HUES48 (cell line): ENCODE results near the gene PPIH.
"Not testable (repeated sequence)": the region's sequence is repeated elsewhere in the genome, so short reads cannot be mapped to it uniquely, and the experiment has no call there.

Source experiments
- H3K27ac ChIP-seq: one replicate; pipeline ENCODE4 v1.7.0; 2013; ENCODE audit warnings: low read depth, low read length, inconsistent platforms
- H3K27me3 ChIP-seq: 2 replicates; pipeline ENCODE4 v1.6.1; 2013; ENCODE audit warnings: mild to moderate bottlenecking, low read length; ENCODE audit not compliant: control insufficient read depth, insufficient read depth
- H3K36me3 ChIP-seq: 2 replicates; pipeline ENCODE4 v1.6.1; 2013; ENCODE audit warnings: low read length; ENCODE audit not compliant: control insufficient read depth, insufficient read depth
- H3K4me1 ChIP-seq: 2 replicates; pipeline ENCODE4 v1.6.1; 2013; ENCODE audit warnings: mild to moderate bottlenecking, low read length; ENCODE audit not compliant: control insufficient read depth, insufficient read depth
- H3K4me3 ChIP-seq: 2 replicates; pipeline ENCODE4 v1.5.1; 2013; ENCODE audit warnings: mild to moderate bottlenecking, low read depth, low read length
- H3K9ac ChIP-seq: 2 replicates; pipeline ENCODE4 v1.6.1; 2013; ENCODE audit warnings: mild to moderate bottlenecking, low read depth, low read length, moderate library complexity
- H3K9me3 ChIP-seq: 2 replicates; pipeline ENCODE4 v1.6.1; 2013; ENCODE audit warnings: low read length; ENCODE audit not compliant: control insufficient read depth, insufficient read depth

The PPIH gene

GRCh38 chr1:42703888-42704464, 45.8 kb downstream of the PPIH start:
- Histone ChIP-seq H3K9me3 (no peaks in the 10 kb centered on the region), H3K36me3 (peaks cover 89% of the 10 kb centered on the region), H3K27me3 (no peaks in the 10 kb centered on the region), H3K27ac (no peak overlapping the region), H3K4me1 (no peaks in the 10 kb centered on the region), H3K9ac (no peak overlapping the region), H3K4me3 (no peak overlapping the region)

- not testable (repeated sequence) for H3K4me1 ChIP-seq, H3K4me3 ChIP-seq, H3K9me3 ChIP-seq, H3K27me3 ChIP-seq, H3K9ac ChIP-seq, H3K27ac ChIP-seq
- H3K36me3 ChIP-seq = peaks cover 22% of the 10 kb centered on the region; the same call in 1 of the 2 replicates
Measured at GRCh38 chr1:42712808-42713207, 54.6 kb downstream of the PPIH start.

- H3K9me3 ChIP-seq = no peaks in the 10 kb centered on the region
- H3K36me3 ChIP-seq = peaks cover 17% of the 10 kb centered on the region; the same call in 1 of the 2 replicates
- no peak overlapping the region for H3K4me3 ChIP-seq
- H3K9ac ChIP-seq = no peak overlapping the region
- no peak overlapping the region for H3K27ac ChIP-seq
- no peaks in the 10 kb centered on the region for H3K4me1 ChIP-seq
- H3K27me3 ChIP-seq = no peaks in the 10 kb centered on the region
Measured at GRCh38 chr1:42713293-42713692, 55.1 kb downstream of the PPIH start.

GRCh38 chr1:42714441-42714840, 56.2 kb downstream of the PPIH start:
- peaks cover 16% of the 10 kb centered on the region; the same call in 1 of the 2 replicates for H3K36me3 ChIP-seq
- H3K9ac ChIP-seq, H3K4me3 ChIP-seq, H3K27me3 ChIP-seq, H3K4me1 ChIP-seq, H3K27ac ChIP-seq, H3K9me3 ChIP-seq: not testable (repeated sequence)

GRCh38 chr1:42720868-42721267, 62.6 kb downstream of the PPIH start:
- no peak overlapping the region for H3K9ac ChIP-seq
- no peaks in the 10 kb centered on the region for H3K27me3 ChIP-seq
- H3K9me3 ChIP-seq = no peaks in the 10 kb centered on the region
- no peaks in the 10 kb centered on the region for H3K36me3 ChIP-seq
- H3K4me3 ChIP-seq = no peak overlapping the region
- H3K4me1 ChIP-seq = no peaks in the 10 kb centered on the region
- H3K27ac ChIP-seq = no peak overlapping the region

GRCh38 chr1:42721926-42722325, 63.7 kb downstream of the PPIH start:
- H3K27ac ChIP-seq = no peak overlapping the region
- H3K9me3 ChIP-seq = no peaks in the 10 kb centered on the region
- H3K4me3 ChIP-seq = no peak overlapping the region
- no peaks in the 10 kb centered on the region for H3K4me1 ChIP-seq
- H3K36me3 ChIP-seq = no peaks in the 10 kb centered on the region
- H3K9ac ChIP-seq = no peak overlapping the region
- H3K27me3 ChIP-seq = no peaks in the 10 kb centered on the region

GRCh38 chr1:42722403-42722802, 64.2 kb downstream of the PPIH start:
- H3K9me3 ChIP-seq, H3K36me3 ChIP-seq, H3K27me3 ChIP-seq, H3K4me3 ChIP-seq, H3K4me1 ChIP-seq, H3K27ac ChIP-seq, H3K9ac ChIP-seq: not testable (repeated sequence)

GRCh38 chr1:42723511-42723910, 65.3 kb downstream of the PPIH start:
- Histone ChIP-seq H3K4me1 (no peaks in the 10 kb centered on the region), H3K9me3 (no peaks in the 10 kb centered on the region), H3K27ac (no peak overlapping the region), H3K36me3 (no peaks in the 10 kb centered on the region), H3K9ac (no peak overlapping the region), H3K27me3 (no peaks in the 10 kb centered on the region), H3K4me3 (no peak overlapping the region)

GRCh38 chr1:42725820-42726219, 67.6 kb downstream of the PPIH start:
- not testable (repeated sequence) for H3K9me3 ChIP-seq, H3K27ac ChIP-seq, H3K4me3 ChIP-seq, H3K27me3 ChIP-seq, H3K36me3 ChIP-seq, H3K4me1 ChIP-seq, H3K9ac ChIP-seq
